Hepatocyte (in vitro differentiated cells): Measurements from ENCODE around the gene S1PR3.

Experiments
- CTCF ChIP-seq: fragments of 200-600 bp; sonication (generic); IDR thresholded peaks from 2 replicates; pipeline ENCODE4 v1.5.1; 2016; ENCODE audit warnings: antibody characterized with exemption, mild to moderate bottlenecking; ENCODE audit not compliant: poor library complexity
- EZH2 ChIP-seq: fragments of 200-600 bp; sonication (generic); IDR thresholded peaks from 2 replicates; pipeline ENCODE4 v1.6.1; 2016; ENCODE audit warnings: antibody characterized with exemption, mild to moderate bottlenecking, borderline replicate concordance

GRCh38 chr9:88996921-88997235 lies 5.6 kb downstream of the S1PR3 start:
- no peak for TF ChIP-seq CTCF
- TF ChIP-seq EZH2: no peak
